Mesendoderm (in vitro differentiated cells): ENCODE measurements around the gene RIOK3.
A peak's percentile ranks its signal among the peaks of the same experiment; 100 is the strongest.

Source experiments
- DNase-seq: peaks from one replicate; pipeline ENCODE4 v3.0.0; 2013
- H2AK5ac ChIP-seq: 2 replicates; pipeline ENCODE4 v1.6.1; 2013; ENCODE audit warnings: low read length, inconsistent platforms
- H2BK120ac ChIP-seq: 2 replicates; pipeline ENCODE4 v1.6.1; 2013; ENCODE audit warnings: low read depth, mild to moderate bottlenecking, low read length, moderate library complexity, mixed read lengths
- H2BK15ac ChIP-seq: replicated peaks from 2 replicates; pipeline ENCODE4 v1.6.1; 2013; ENCODE audit warnings: low read depth, mild to moderate bottlenecking, moderate library complexity
- H2BK5ac ChIP-seq: 2 replicates; pipeline ENCODE4 v1.6.1; 2013; ENCODE audit warnings: low read length, inconsistent platforms
- H3K18ac ChIP-seq: 2 replicates; pipeline ENCODE4 v1.6.1; 2013; ENCODE audit warnings: mild to moderate bottlenecking, low read length, mixed read lengths
- H3K23ac ChIP-seq: one replicate; pipeline ENCODE4 v1.6.1; 2013; ENCODE audit warnings: low read length
- H3K27ac ChIP-seq: 2 replicates; pipeline ENCODE4 v1.5.1; 2013; ENCODE audit warnings: low read depth, mild to moderate bottlenecking, inconsistent platforms, low read length, moderate library complexity
- H3K27me3 ChIP-seq: 2 replicates; pipeline ENCODE4 v1.6.1; 2013; ENCODE audit warnings: low read length, control low read depth, mild to moderate bottlenecking, inconsistent platforms; ENCODE audit not compliant: insufficient read depth, poor library complexity
- H3K36me3 ChIP-seq: 2 replicates; pipeline ENCODE4 v1.6.1; 2013; ENCODE audit warnings: low read length, inconsistent platforms; ENCODE audit not compliant: control insufficient read depth, insufficient read depth
- H3K4ac ChIP-seq: one replicate; pipeline ENCODE4 v1.6.1; 2013; ENCODE audit warnings: low read depth, mild to moderate bottlenecking, low read length, moderate library complexity
- H3K4me1 ChIP-seq: 2 replicates; pipeline ENCODE4 v1.6.1; 2013; ENCODE audit warnings: low read depth, low read length, inconsistent platforms; ENCODE audit not compliant: control insufficient read depth
- H3K4me2 ChIP-seq: 2 replicates; pipeline ENCODE4 v1.6.1; 2013; ENCODE audit warnings: low read length
- H3K4me3 ChIP-seq: 2 replicates; pipeline ENCODE4 v1.5.1; 2013; ENCODE audit warnings: mild to moderate bottlenecking, low read length
- H3K56ac ChIP-seq: one replicate; pipeline ENCODE4 v1.6.1; 2013; ENCODE audit warnings: low read length
- H3K79me1 ChIP-seq: 2 replicates; pipeline ENCODE4 v1.6.1; 2013; ENCODE audit warnings: low read length, inconsistent platforms
- H3K79me2 ChIP-seq: 2 replicates; pipeline ENCODE4 v1.6.1; 2013; ENCODE audit warnings: mild to moderate bottlenecking, low read length; ENCODE audit not compliant: control insufficient read depth, insufficient read depth
- H3K9ac ChIP-seq: 2 replicates; pipeline ENCODE4 v1.6.1; 2013; ENCODE audit warnings: low read length, inconsistent platforms
- H4K5ac ChIP-seq: one replicate; pipeline ENCODE4 v1.6.1; 2013; ENCODE audit warnings: low read length
- H4K8ac ChIP-seq: one replicate; pipeline ENCODE4 v1.6.1; 2013; ENCODE audit warnings: low read depth, mild to moderate bottlenecking, control low read depth, low read length, moderate library complexity
- WGBS: extraction: QIAGEN DNeasy Blood & Tissue Kit; methylation state at CpG from one replicate; pipeline ENCODE4 v1.1.7; 2013; ENCODE audit warnings: low lambda C conversion rate, missing lambda C conversion rate; ENCODE audit not compliant: insufficient coverage; ENCODE audit errors: extremely low coverage; 5-methylcytosine and 5-hydroxymethylcytosine counted together

The RIOK3 gene

DNA sequence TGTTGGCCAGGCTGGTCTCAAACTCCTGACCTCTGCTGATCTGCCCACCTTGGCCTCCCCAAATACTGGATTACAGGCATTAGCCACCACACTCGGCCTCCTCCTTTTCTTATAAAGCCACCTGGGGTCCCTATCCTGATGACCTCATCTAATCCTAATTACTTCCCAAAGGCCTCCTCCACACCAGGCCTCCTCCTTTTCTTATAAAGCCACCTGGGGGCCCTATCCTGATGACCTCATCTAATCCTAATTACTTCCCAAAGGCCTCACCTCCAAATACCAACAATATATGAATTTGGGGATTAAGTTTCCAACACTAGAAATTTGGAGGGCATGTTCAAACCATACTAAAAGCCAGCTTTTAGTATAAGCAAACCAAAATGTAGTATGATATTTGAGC, 40.6 kb downstream of the RIOK3 start:
- Histone ChIP-seq H3K56ac (no peak overlapping the region), H2BK15ac (no peak overlapping the region), H3K4me1 (no peaks in the 10 kb centered on the region), H3K4me3 (no peak overlapping the region), H2BK120ac (no peak overlapping the region), H2AK5ac (no peak overlapping the region), H3K4me2 (no peak overlapping the region), H3K27ac (no peak overlapping the region), H3K79me2 (no peaks in the 10 kb centered on the region), H3K9ac (no peak overlapping the region), H4K8ac (no peak overlapping the region), H3K23ac (no peak overlapping the region), H2BK5ac (no peak overlapping the region), H3K79me1 (no peaks in the 10 kb centered on the region), H3K18ac (no peak overlapping the region), H3K36me3 (no peaks in the 10 kb centered on the region), H4K5ac (no peak overlapping the region), H3K27me3 (no peaks in the 10 kb centered on the region), H3K4ac (no peak overlapping the region)
- no CpG with 5 or more reads among the region's 1 CpG for WGBS
- DNase-seq = peak; percentile 78

GRCh38 chr18:23494992-23495391, 41.9 kb downstream of the RIOK3 start:
- no CpG with 5 or more reads among the region's 1 CpG for WGBS
- no peak overlapping the region for H3K27ac ChIP-seq

DNA sequence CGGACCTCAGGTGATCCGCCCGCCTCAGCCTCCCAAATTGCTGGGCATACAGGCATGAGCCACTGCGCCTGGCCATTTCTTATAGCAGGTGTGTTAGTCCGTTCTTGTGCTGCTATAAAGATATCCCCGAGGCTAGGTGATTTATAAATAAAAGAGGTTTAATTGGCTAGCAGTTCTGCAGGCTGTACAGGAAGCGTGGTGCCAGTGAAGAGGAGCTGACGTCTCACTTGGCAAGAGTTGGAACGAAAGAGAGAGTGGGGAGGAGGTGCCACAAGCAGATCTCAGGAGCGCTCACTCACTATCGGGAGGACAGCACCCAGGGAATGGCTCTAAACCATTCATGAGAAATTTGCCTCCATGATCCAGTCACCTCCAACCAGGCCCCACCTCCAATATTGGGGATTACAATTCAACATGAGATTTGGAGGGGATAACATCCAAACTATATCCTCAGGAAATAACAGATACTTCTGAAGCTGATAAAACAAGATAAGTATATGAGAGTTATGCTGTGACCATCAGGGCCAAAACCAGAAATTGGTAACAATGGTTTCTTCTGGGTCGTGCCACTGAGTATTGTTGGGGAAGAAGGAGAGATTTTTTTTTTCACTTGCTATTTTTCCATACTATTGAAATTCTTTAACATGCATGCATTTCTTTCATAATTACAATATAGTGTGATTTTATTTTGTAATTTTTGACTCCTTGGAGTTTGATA, 42.8 kb downstream of the RIOK3 start:
- Histone ChIP-seq H3K79me2 (no peaks in the 10 kb centered on the region), H2BK15ac (no peak overlapping the region), H3K4me2 (no peak overlapping the region), H3K9ac (no peak overlapping the region), H3K56ac (no peak overlapping the region), H4K8ac (no peak overlapping the region), H2AK5ac (no peak overlapping the region), H3K79me1 (no peaks in the 10 kb centered on the region), H3K18ac (no peak overlapping the region), H3K36me3 (no peaks in the 10 kb centered on the region), H3K4ac (no peak overlapping the region), H3K4me1 (no peaks in the 10 kb centered on the region), H3K4me3 (no peak overlapping the region), H4K5ac (no peak overlapping the region), H3K27ac (no peak overlapping the region), H3K27me3 (no peaks in the 10 kb centered on the region), H2BK5ac (no peak overlapping the region), H2BK120ac (no peak overlapping the region), H3K23ac (no peak overlapping the region)
- no CpG with 5 or more reads among the region's 12 CpGs for WGBS
- DNase-seq = no peak

More at GRCh38 chr18:23494992-23495391, 41.9 kb downstream of the RIOK3 start:
- Histone ChIP-seq H3K9ac (no peak overlapping the region), H3K36me3 (no peaks in the 10 kb centered on the region), H4K8ac (no peak overlapping the region), H3K18ac (no peak overlapping the region), H3K23ac (no peak overlapping the region), H3K79me2 (no peaks in the 10 kb centered on the region), H4K5ac (no peak overlapping the region), H2BK5ac (no peak overlapping the region), H3K4ac (no peak overlapping the region), H3K79me1 (no peaks in the 10 kb centered on the region), H2BK120ac (no peak overlapping the region), H2AK5ac (no peak overlapping the region), H3K4me1 (no peaks in the 10 kb centered on the region), H3K27me3 (no peaks in the 10 kb centered on the region), H2BK15ac (no peak overlapping the region), H3K4me3 (no peak overlapping the region), H3K56ac (no peak overlapping the region), H3K4me2 (no peak overlapping the region)
- DNase-seq = no peak

DNA sequence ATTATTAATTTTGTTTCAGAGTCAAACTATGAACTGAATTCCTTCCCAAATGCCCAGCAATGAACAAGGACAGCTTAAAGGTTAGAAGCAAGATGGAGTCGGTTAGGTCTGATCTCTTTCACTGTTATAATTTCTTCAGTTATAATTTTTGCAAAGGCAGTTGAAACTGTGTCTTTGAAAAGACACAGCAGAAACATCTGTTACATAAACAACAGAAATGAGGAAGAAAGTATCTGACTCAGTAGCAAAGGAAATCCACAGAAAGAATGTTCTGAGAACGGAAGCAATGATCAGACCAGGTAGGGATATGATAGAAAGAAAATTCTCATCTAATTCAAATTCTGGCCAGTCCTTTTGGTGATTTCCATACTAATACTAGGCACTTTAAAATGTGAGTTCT, 45.0 kb downstream of the RIOK3 start:
- no peaks in the 10 kb centered on the region for H3K79me1 ChIP-seq
- H3K4me1 ChIP-seq = no peaks in the 10 kb centered on the region
- H3K23ac ChIP-seq = no peak overlapping the region
- H3K27ac ChIP-seq = no peak overlapping the region
- H3K56ac ChIP-seq = no peak overlapping the region
- no peak overlapping the region for H3K4me3 ChIP-seq
- H3K18ac ChIP-seq = no peak overlapping the region
- no peak for DNase-seq
- no peak overlapping the region for H4K5ac ChIP-seq
- H3K9ac ChIP-seq = no peak overlapping the region
- H4K8ac ChIP-seq = no peak overlapping the region
- no peaks in the 10 kb centered on the region for H3K79me2 ChIP-seq
- H2BK15ac ChIP-seq = no peak overlapping the region
- H3K36me3 ChIP-seq = no peaks in the 10 kb centered on the region
- WGBS = no CpG with 5 or more reads among the region's 2 CpGs
- H2BK5ac ChIP-seq = no peak overlapping the region
- H3K4me2 ChIP-seq = no peak overlapping the region
- no peak overlapping the region for H3K4ac ChIP-seq
- no peak overlapping the region for H2BK120ac ChIP-seq
- no peaks in the 10 kb centered on the region for H3K27me3 ChIP-seq
- no peak overlapping the region for H2AK5ac ChIP-seq

GRCh38 chr18:23498877-23499276, 45.8 kb downstream of the RIOK3 start:
- H4K5ac ChIP-seq = no peak overlapping the region
- H4K8ac ChIP-seq = no peak overlapping the region
- DNase-seq = peak; percentile 85
- H3K4ac ChIP-seq = no peak overlapping the region
- no CpG with 5 or more reads among the region's 5 CpGs for WGBS
- peaks cover 1% of the 10 kb centered on the region for H3K27me3 ChIP-seq
- H3K56ac ChIP-seq = no peak overlapping the region
- no peak overlapping the region for H2BK120ac ChIP-seq
- no peaks in the 10 kb centered on the region for H3K4me1 ChIP-seq
- no peak overlapping the region for H2BK5ac ChIP-seq
- H3K27ac ChIP-seq = no peak overlapping the region
- no peak overlapping the region for H3K4me2 ChIP-seq
- H3K18ac ChIP-seq = no peak overlapping the region
- no peak overlapping the region for H3K9ac ChIP-seq
- no peak overlapping the region for H3K23ac ChIP-seq
- no peak overlapping the region for H2BK15ac ChIP-seq
- no peak overlapping the region for H2AK5ac ChIP-seq
- H3K4me3 ChIP-seq = no peak overlapping the region
- no peaks in the 10 kb centered on the region for H3K79me1 ChIP-seq
- no peaks in the 10 kb centered on the region for H3K79me2 ChIP-seq
- no peaks in the 10 kb centered on the region for H3K36me3 ChIP-seq

- Histone ChIP-seq H4K8ac (no peak overlapping the region), H3K4me1 (no peaks in the 10 kb centered on the region), H2BK120ac (no peak overlapping the region), H3K4me3 (no peak overlapping the region), H3K79me2 (no peaks in the 10 kb centered on the region), H3K27me3 (peaks cover 3% of the 10 kb centered on the region), H2AK5ac (no peak overlapping the region), H3K27ac (no peak overlapping the region), H2BK5ac (no peak overlapping the region), H3K4me2 (no peak overlapping the region), H3K4ac (no peak overlapping the region), H4K5ac (no peak overlapping the region), H3K23ac (no peak overlapping the region), H3K56ac (no peak overlapping the region), H3K36me3 (no peaks in the 10 kb centered on the region), H3K9ac (no peak overlapping the region), H3K79me1 (no peaks in the 10 kb centered on the region), H3K18ac (no peak overlapping the region), H2BK15ac (no peak overlapping the region)
- no CpG with 5 or more reads among the region's 11 CpGs for WGBS
- DNase-seq = no peak
Measured at GRCh38 chr18:23499291-23499781, 46.2 kb downstream of the RIOK3 start.
